ENCODE data around the gene SETBP1.

- TF ChIP-seq POLR2AphosphoS5 (IDR thresholded peaks at IDR 0.05; ENCODE audit: low read depth, low read length): no peak
- TF ChIP-seq POLR2A (IDR thresholded peaks at IDR 0.05; ENCODE audit: low read depth, low read length): no peak
Observed at GRCh38 chr18:44742718-44743311, 62.1 kb downstream of the SETBP1 start.
